Cardiac fibroblast (primary cell): Measurements from ENCODE around the gene ANKRD13D.

ENCODE experiments used
- DNase-seq, 2 donors: peaks; one replicate each; pipeline versions ENCODE4 v3.0.0 to v3.0.0-alpha.2; 2010; ENCODE audit warnings: low read depth in 2 of 2
- H3K4me3 ChIP-seq, 2 donors: replicated peaks in 1 of 2; 1 replicate in 1 of 2; 2 replicates in 1 of 2; pipeline ENCODE4 v1.5.1; 2011; ENCODE audit warnings: low read depth in 2 of 2, low read length in 2 of 2, mild to moderate bottlenecking in 2 of 2, moderate library complexity in 1 of 2
- CTCF ChIP-seq: IDR thresholded peaks from one replicate; pipeline ENCODE4 v1.5.1; 2011; ENCODE audit warnings: low read depth, mild to moderate bottlenecking, low read length, inconsistent platforms

The ANKRD13D gene

GRCh38 chr11:67322049-67322448 lies 32.9 kb downstream of the ANKRD13D start:
- no peak for DNase-seq
- no peak for TF ChIP-seq CTCF
- H3K4me3 ChIP-seq: no peak overlapping the region

- no peak for TF ChIP-seq CTCF
- H3K4me3 ChIP-seq: no peak overlapping the region
- no peak for DNase-seq
These were observed 34.4 kb downstream of the ANKRD13D start for GRCh38 chr11:67323526-67323925.

GRCh38 chr11:67332081-67332691 lies 43.1 kb downstream of the ANKRD13D start:
- no peak for DNase-seq
- no peak overlapping the region for H3K4me3 ChIP-seq
- no peak for TF ChIP-seq CTCF

GRCh38 chr11:67337257-67337656 lies 48.2 kb downstream of the ANKRD13D start:
- H3K4me3 ChIP-seq: no peak overlapping the region
- no peak for DNase-seq
- no peak for TF ChIP-seq CTCF

GRCh38 chr11:67344264-67344663 lies 55.2 kb downstream of the ANKRD13D start:
- no peak overlapping the region for H3K4me3 ChIP-seq
- DNase-seq: no peak
- TF ChIP-seq CTCF: no peak

GRCh38 chr11:67345247-67345919 lies 56.3 kb downstream of the ANKRD13D start:
- DNase-seq: no peak
- TF ChIP-seq CTCF: no peak
- H3K4me3 ChIP-seq: no peak overlapping the region
